ENCODE measurements around the gene PCDHGA1.

The PCDHGA1 gene

DNA sequence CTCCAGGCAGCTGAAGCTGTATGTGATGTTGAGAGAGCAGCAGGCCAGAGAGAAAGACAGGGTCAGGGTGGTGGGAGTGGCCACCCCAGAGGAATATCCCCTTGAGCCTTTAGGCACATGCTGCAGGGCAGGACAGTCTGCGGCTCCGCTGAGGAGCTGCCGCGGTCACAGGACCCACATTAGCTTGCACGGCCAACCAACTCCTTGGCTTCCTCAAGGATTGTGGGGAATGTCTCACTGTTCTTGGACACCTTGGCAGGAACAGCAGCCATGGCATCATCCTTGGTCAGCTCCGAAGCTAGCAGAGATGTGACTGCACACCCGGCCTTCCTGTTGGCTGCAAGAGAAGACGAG lies 186.3 kb downstream of the PCDHGA1 start:
- no peak for DNase-seq

DNA sequence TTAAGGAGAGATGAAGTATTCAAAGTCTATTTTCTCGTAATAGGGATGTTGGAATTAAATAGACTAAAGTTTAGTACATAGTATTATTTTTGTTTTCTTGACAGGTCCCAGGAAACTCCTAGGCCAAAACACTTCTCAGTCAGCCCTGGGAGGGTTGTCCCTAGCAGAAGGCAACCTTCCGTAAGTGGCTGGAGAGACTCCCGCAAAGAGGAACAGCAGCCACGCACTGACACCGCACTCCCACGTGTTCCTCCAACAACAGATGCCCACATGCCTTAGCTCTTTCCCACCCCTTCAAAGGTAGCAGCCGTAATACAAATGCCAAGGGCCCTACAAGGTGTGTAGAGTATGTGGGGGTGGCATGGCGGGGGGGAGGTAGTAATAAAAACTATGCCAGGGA lies 187.0 kb downstream of the PCDHGA1 start:
- no peak for DNase-seq

- DNase-seq, result no peak
These were observed 187.7 kb downstream of the PCDHGA1 start for GRCh38 chr5:141517880-141518617.

DNA sequence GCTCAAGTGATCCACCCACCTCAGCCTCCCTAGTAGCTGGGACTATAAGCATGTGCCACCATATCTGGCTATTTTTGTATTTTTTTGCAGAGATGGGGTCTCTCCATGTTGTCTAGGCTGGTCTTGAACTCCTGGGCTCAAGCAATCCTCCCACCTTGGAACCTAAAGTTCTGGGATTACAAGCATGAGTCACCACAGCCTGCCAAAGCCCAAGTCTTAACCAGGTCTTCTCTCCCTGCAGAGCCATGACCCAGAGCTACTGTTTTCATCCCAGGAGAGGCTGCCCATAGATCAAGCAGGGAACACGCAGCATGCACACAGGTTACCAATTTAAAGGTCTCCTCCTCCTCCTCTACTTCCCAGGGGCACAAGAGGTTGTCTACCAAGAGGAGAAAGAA lies 188.3 kb downstream of the PCDHGA1 start:
- no peak for DNase-seq

GRCh38 chr5:141519605-141520565 lies 189.6 kb downstream of the PCDHGA1 start:
- DNase-seq, result no peak

DNA sequence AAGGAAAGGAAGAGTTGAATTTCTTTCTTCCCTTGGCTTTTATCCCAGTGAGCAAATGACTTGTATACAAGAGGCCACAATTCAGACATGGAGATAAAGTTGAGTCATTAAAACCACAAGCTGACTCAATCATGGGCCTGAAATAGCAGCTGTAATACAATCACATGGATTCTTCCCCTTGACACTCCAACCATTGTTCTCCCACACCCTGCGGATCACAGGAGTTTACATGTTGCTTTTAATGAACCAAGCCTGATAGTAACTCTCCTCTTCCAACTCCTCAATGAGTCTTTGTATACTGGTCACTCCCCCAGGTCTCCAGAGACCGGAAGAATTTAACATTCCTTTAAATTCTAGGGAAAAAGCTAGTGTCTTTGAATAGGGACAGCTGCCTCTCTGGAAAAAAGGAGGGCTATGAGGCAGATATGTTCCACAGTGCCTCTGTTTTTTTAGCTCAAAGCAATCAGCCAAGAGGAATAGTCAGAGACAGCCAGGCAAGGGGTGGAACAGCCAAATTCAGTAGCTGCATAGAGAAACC lies 191.0 kb downstream of the PCDHGA1 start:
- DNase-seq, result no peak

- DNase-seq, result no peak
These were observed 192.0 kb downstream of the PCDHGA1 start for GRCh38 chr5:141522301-141522700.

GRCh38 chr5:141523991-141524390 lies 193.7 kb downstream of the PCDHGA1 start:
- no peak for DNase-seq

- peak; percentile 53 for DNase-seq
These were observed 194.6 kb downstream of the PCDHGA1 start for GRCh38 chr5:141524604-141525597.

DNA sequence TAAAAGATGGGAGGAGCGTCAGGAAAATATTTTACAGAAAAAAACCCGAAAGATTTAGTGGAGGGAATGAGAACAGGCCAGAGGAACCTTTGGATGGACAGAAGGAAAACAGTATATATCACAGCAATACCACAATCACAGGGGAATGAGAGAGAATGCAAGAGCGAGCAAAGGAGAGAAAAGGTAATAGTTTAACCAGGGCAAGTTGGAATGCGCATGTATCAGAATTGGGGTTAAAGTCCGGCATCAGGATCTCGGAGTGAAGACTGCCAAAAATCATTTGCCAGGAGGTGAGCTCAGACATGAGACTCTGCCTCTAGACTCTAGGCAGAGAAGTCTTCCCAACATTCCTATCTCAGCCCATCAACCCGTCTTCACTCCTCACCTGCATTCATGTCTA lies 195.3 kb downstream of the PCDHGA1 start:
- DNase-seq, result no peak

- DNase-seq, result no peak
These were observed 197.1 kb downstream of the PCDHGA1 start for GRCh38 chr5:141527426-141527825.

DNA sequence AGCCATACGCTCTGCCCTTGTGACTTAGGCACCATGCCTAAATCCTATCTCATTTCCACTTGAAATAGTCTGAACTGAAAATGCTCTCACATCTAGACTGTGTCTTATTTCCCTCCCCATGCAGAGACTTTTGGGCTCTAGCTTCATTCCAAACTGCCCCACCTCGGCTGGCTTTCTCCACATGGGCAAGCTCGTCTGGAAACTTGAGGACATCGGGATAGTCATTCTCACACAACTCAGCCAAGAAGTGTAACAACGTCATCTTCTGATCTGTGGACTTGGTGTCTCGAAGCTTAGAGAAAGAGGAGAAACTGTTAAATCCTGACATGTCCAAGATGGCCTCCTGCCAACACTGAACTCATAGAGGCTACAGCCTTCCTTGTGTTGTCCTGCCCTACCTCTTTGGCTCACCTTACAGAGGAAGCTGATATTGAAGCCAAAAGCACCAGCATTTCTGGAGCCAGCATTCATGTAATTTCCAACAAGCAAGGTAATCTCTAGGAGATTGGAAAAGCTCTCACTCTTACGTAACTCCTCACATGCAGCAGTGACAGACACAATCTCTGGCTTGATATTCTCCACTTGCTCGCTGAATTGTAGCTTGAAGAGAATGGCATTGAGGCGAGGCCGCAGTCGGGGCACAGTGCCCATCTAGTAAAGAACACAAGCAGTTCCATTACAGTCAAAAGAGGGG lies 198.1 kb downstream of the PCDHGA1 start:
- DNase-seq, result no peak

GRCh38 chr5:141529002-141529401 lies 198.7 kb downstream of the PCDHGA1 start:
- DNase-seq, result no peak

- no peak for DNase-seq
These were observed 199.6 kb downstream of the PCDHGA1 start for GRCh38 chr5:141529873-141530272.

DNA sequence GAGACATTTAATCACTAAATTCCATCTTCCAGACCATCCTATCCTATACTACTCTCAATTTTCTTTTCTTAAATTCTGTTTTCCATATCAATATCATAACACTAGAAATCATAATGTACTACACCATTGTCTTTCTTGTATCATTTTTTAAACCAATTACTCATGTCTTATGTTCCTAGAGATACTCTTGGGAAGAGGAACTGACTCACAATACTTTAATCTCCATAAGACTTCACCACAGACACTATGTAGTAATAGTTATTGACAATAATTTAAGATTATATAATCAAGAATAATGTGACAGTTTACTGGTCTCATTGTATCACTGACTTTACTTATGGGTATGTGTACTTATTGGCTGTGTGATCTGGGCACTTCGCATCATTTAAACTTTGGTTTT lies 202.4 kb downstream of the PCDHGA1 start:
- no peak for DNase-seq

GRCh38 chr5:141533897-141534296 lies 203.6 kb downstream of the PCDHGA1 start:
- no peak for DNase-seq

GRCh38 chr5:141534492-141535213 lies 204.3 kb downstream of the PCDHGA1 start:
- no peak for DNase-seq

DNA sequence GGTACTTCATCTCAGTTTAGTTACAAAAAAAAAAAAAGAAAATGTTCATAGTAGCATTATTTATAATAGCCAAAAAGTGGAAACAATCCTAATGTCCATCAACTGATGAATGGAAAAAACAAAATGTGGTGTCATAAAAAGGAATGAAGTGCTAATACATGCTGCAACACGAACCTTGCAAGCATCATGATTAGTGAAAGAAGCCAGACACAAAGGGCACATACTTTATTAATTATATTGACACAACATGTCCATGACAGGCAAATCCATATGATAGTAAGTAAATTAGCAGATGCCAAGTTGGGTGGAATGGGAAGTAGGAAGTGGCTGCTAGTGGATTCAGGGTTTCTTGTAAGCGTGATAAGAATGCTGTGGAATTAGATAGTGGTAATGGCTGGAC lies 212.7 kb downstream of the PCDHGA1 start:
- DNase-seq, result no peak

DNA sequence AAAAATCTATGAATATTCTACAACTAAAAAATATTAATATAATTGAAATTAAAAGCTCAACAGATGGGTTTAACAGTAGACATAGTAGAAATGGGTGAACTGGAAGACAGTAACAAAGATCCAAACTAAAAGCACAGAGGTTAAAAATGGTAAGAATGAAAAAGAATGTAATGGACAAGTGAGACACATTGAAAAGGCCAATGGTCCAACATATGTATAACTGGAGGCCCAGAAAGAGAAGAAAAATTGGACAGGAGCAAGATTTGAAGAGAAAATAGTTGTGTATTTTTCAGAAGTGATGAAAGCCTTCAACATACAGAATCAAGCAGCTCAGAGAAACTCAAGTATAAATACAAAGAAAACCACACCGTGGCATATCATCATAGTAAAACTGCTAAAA lies 217.2 kb downstream of the PCDHGA1 start:
- DNase-seq, result no peak

- DNase-seq, result no peak
These were observed 217.6 kb downstream of the PCDHGA1 start for GRCh38 chr5:141547921-141548320.

GRCh38 chr5:141557681-141558136 lies 227.4 kb downstream of the PCDHGA1 start:
- DNase-seq, result peak; percentile 85
